ENCODE results near the gene SLC38A9.

The SLC38A9 gene

GRCh38 chr5:55592388-55593114 is 119.6 kb downstream of the SLC38A9 start:
- no peak for FAIRE-seq
- DNase-seq (ENCODE audit: insufficient read length, low spot score): no peak

GRCh38 chr5:55591686-55592085 is 120.4 kb downstream of the SLC38A9 start:
- DNase-seq (ENCODE audit: insufficient read length, low spot score) (no peak), FAIRE-seq (no peak)

DNA sequence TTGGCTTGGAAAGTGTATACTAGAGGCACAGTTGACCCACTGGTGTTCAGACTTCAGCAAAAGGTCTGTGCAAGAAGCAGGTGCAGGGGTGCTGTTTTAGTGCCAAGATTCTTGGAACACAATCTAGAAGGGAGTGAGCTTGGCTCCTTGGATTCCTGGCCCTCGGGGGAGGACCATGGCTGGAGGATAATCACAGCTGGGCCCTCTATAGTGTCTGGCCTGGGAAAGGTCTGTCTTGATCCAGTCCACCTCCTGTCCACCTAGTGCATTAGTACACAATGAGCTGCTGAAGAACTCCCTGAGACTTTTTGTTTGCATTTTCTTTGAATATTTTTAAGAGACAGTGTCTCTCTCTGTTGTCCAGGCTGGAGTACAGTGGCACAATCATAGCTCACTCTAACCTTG is 126.9 kb downstream of the SLC38A9 start:
- DNase-seq (ENCODE audit: insufficient read length, low spot score): no peak
- no peak for FAIRE-seq

DNA sequence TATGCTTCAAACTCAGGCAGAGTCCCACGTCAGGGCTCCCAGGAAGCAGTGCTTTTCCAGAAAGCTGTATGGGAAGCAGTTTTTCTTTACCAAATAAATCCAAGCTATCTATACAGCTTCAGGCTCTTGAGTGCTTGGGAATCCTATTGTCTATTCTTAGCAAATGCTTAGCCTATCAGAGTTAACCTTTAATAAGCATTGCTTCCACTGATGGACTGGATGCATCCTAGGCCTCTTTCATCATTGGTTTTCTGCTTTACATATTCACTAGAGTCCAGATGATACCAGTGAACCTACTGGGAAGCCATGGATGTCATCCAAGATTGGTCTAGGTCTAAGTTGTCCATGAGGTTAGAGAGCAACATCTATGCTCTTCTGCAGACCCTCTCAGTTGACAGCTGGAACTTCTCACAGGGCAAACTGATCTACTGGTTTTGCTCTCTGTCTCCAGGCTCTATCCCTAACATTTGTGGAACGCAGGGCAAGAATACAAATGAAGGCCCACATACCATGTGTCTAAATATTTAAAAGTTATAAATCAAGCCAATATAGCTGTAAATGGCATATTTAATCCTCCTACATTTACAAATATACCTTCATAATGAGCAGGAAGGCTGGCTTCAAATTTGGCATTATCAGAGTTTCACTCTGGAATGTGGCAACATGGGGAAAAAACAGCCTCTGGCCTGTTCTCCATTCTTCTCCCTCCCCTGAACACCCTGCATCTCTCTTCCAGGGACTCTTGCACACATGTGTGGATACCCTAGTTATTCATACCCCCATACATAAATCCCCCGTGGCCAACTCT is 127.5 kb downstream of the SLC38A9 start:
- FAIRE-seq: no peak

DNA sequence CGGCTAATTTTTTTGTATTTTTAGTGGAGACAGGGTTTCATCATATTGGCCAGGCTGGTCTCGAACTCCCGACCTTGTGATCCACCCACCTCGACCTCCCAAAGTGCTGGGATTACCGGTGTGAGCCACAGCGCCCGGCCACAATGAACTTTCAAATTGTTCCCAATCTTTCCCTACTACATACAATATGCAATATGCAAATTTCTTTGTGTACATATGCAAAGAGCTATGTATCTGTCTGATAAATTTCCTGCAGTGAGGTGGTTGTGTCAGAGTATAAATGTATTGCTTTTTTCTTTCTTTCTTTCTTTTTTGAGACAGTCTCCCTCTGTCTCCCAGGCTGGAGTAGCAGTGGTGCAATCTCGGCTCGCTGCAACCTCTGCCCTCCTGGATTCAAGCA is 128.5 kb downstream of the SLC38A9 start:
- DNase-seq (ENCODE audit: insufficient read length, low spot score): no peak
- FAIRE-seq: no peak

More for the DNA sequence above, 127.5 kb downstream of the SLC38A9 start:
- no peak for DNase-seq (ENCODE audit: insufficient read length, low spot score)

DNA sequence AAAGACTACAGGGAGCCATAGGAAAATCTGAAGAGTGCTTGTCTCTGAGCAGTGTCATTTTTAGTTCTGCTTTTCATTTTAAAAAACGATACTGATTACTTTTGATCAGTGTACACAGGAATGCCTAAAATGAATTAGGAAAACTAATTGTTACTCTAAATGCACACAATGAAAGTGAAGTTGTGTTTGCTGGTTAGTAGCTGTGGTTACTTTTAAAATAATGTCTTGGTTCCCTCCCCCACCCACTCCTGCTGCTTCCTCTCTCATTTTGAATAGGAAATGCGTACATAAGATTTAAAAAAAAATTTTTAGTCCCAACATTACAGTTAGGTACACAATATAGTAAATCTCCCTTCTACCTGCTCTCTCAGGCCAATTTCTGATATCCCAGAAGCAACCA is 129.9 kb downstream of the SLC38A9 start:
- no peak for DNase-seq (ENCODE audit: insufficient read length, low spot score)
- no peak for FAIRE-seq

- FAIRE-seq (no peak), DNase-seq (ENCODE audit: insufficient read length, low spot score) (no peak)
Measured at GRCh38 chr5:55580042-55580441, 132.1 kb downstream of the SLC38A9 start.

GRCh38 chr5:55578771-55579170 is 133.4 kb downstream of the SLC38A9 start:
- FAIRE-seq (no peak), DNase-seq (ENCODE audit: insufficient read length, low spot score) (no peak)

- DNase-seq (ENCODE audit: insufficient read length, low spot score) (no peak), FAIRE-seq (no peak)
Measured at GRCh38 chr5:55577353-55578060, 134.6 kb downstream of the SLC38A9 start.

DNA sequence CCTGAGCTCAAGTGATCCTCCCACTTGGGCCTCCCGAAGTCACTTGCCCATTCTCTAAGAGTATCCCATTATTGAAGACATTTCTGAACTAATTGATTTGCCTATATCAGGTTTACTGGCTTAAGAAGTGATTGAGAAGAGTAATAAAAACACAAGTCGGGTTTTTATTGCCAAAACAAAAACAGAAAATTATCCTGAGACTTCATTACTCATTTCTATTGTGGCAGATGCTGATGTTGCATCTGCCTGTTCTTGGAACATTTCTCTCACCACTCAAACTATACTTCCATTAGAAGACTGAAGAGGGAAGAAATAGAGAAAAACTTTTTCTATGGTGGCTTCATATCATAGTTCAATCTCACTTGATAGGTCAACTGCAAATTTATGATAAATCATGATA is 135.5 kb downstream of the SLC38A9 start:
- FAIRE-seq (no peak), DNase-seq (ENCODE audit: insufficient read length, low spot score) (no peak)
